HCT116 (cell line): ENCODE results near the gene CNGA3. TPM values are rescaled to one million over a fixed set of nuclear protein-coding genes. Genes with fewer than 3 reads are reported as not detected.

Source experiments
- ATAC-seq: fragments of 200-7000 bp; cut with Tn5 transposase; 2 replicates; pipeline ENCODE4 v1.9.1; 2020; ENCODE audit warnings: mild to moderate bottlenecking, moderate library complexity
- BruUV-seq: library from RNA; stranded (reverse); fragments of 400-500 nt; replicated peaks from 2 replicates; lab custom pipeline; 2021; lab: Mats Ljungman, UMichigan
- CTCF ChIA-PET: fragments of 300-600 bp; sonication (Branson Sonifier 250); formaldehyde crosslinking; loops from one replicate; lab custom pipeline; 2021; ENCODE audit warnings: antibody characterized with exemption; lab: Charles Lee
- POLR2A ChIA-PET: fragments of 300-600, 350-600 bp; sonication (Branson Sonifier 250); formaldehyde crosslinking; loops from one replicate; lab custom pipeline; 2021; ENCODE audit warnings: antibody characterized with exemption; lab: Charles Lee
- RAD21 ChIA-PET, 2 experiments: fragments of 300-600 bp; sonication (Branson Sonifier 250); formaldehyde crosslinking; loops; one replicate each; lab custom pipeline; 2023; ENCODE audit warnings: low total read pairs in 2 of 2; ENCODE audit not compliant: uncharacterized antibody in 2 of 2, unreplicated experiment in 2 of 2, low non-redundant PET in 1 of 2; lab: Charles Lee
- DNase-seq: peaks from one replicate; pipeline ENCODE4 v3.0.0-alpha.2; 2010; ENCODE audit warnings: low read depth, low spot score
- H2AFZ ChIP-seq: fragments of 200-600 bp; shearing (Covaris generic), sonication (generic); 2 replicates; pipeline ENCODE4 v1.6.1; 2017; ENCODE audit warnings: low read depth, mixed run types, mixed read lengths, antibody characterized with exemption, low read length; ENCODE audit not compliant: poor library complexity, severe bottlenecking
- H3K27ac ChIP-seq: 2 replicates; pipeline ENCODE4 v1.5.1; 2012; ENCODE audit warnings: low read depth, low read length
- H3K27me3 ChIP-seq: fragments of 200-600 bp; sonication (generic); 2 replicates; pipeline ENCODE4 v1.6.1; 2016; ENCODE audit warnings: mixed run types, low read length, mixed read lengths; ENCODE audit not compliant: insufficient read depth
- H3K36me3 ChIP-seq, 2 experiments: fragments of 200-500 bp in 1 of 2; fragments of 200-600 bp in 1 of 2; sonication (Bioruptor generic) in 1 of 2; sonication (generic) in 1 of 2; 2 replicates each; pipeline versions ENCODE4 v1.5.1 to v1.6.1; 2014 to 2016; ENCODE audit warnings: low read length in 2 of 2, inconsistent platforms in 1 of 2, mixed read lengths in 1 of 2, mixed run types in 1 of 2; ENCODE audit not compliant: insufficient read depth in 2 of 2, control insufficient read depth in 1 of 2
- H3K4me1 ChIP-seq, 2 experiments: fragments of 200-600 bp in 1 of 2; sonication (generic) in 1 of 2; 2 replicates each; pipeline versions ENCODE4 v1.5.1 to v1.6.1; 2012 to 2017; ENCODE audit warnings: low read length in 2 of 2, inconsistent platforms in 1 of 2, mild to moderate bottlenecking in 1 of 2, mixed read lengths in 1 of 2, mixed run types in 1 of 2, moderate library complexity in 1 of 2; ENCODE audit not compliant: insufficient read depth in 2 of 2, control insufficient read depth in 1 of 2
- H3K4me2 ChIP-seq: fragments of 200-600 bp; sonication (generic); 2 replicates; pipeline ENCODE4 v1.6.1; 2017; ENCODE audit warnings: mixed run types, low read length, mixed read lengths
- H3K4me3 ChIP-seq, 2 experiments: fragments of 200-600 bp in 1 of 2; sonication (generic) in 1 of 2; replicated peaks in 1 of 2; 2 replicates each; pipeline ENCODE4 v1.5.1; 2011 to 2016; ENCODE audit warnings: low read length in 2 of 2, control low read depth in 1 of 2, low read depth in 1 of 2, mild to moderate bottlenecking in 1 of 2, mixed read lengths in 1 of 2, mixed run types in 1 of 2
- H3K79me2 ChIP-seq: fragments of 200-600 bp; sonication (generic); 2 replicates; pipeline ENCODE4 v1.6.1; 2017; ENCODE audit warnings: mild to moderate bottlenecking, mixed run types, low read length, moderate library complexity, mixed read lengths; ENCODE audit not compliant: insufficient read depth
- H3K9ac ChIP-seq: fragments of 200-600 bp; sonication (generic); 2 replicates; pipeline ENCODE4 v1.6.1; 2016; ENCODE audit warnings: low read length, mixed read lengths
- H3K9me2 ChIP-seq: fragments of 200-600 bp; sonication (generic), shearing (Covaris generic); 2 replicates; pipeline ENCODE4 v1.6.1; 2017; ENCODE audit warnings: mixed run types, mild to moderate bottlenecking, moderate library complexity; ENCODE audit not compliant: insufficient read depth
- H3K9me3 ChIP-seq, 2 experiments: fragments of 200-500 bp in 1 of 2; fragments of 200-600 bp in 1 of 2; sonication (Bioruptor generic) in 1 of 2; sonication (generic) in 1 of 2; 2 replicates each; pipeline ENCODE4 v1.6.1; 2014 to 2017; ENCODE audit warnings: low read length in 2 of 2, mixed read lengths in 2 of 2, inconsistent platforms in 1 of 2, low read depth in 1 of 2, mild to moderate bottlenecking in 1 of 2, mixed run types in 1 of 2, moderate library complexity in 1 of 2; ENCODE audit not compliant: control insufficient read depth in 1 of 2, insufficient read depth in 1 of 2
- H4K20me1 ChIP-seq: fragments of 200-600 bp; sonication (generic), shearing (Covaris generic); 2 replicates; pipeline ENCODE4 v1.6.1; 2017; ENCODE audit warnings: mixed run types, mild to moderate bottlenecking, moderate library complexity; ENCODE audit not compliant: insufficient read depth
- CEBPB ChIP-seq: IDR thresholded peaks from 2 replicates; pipeline ENCODE4 v1.6.1; 2012; ENCODE audit warnings: low read depth
- EGR1 ChIP-seq: IDR thresholded peaks from 2 replicates; pipeline ENCODE4 v1.6.1; 2012; ENCODE audit warnings: low read depth
- ELF1 ChIP-seq: IDR thresholded peaks from 2 replicates; pipeline ENCODE4 v1.6.1; 2012; ENCODE audit warnings: low read depth, borderline replicate concordance
- EZH2 ChIP-seq: fragments of 200-600 bp; sonication (generic); IDR thresholded peaks from 2 replicates; pipeline ENCODE4 v1.6.1; 2017; ENCODE audit warnings: antibody characterized with exemption, mixed run types
- EZH2phosphoT487 ChIP-seq: fragments of 200-600 bp; IDR thresholded peaks from 2 replicates; pipeline ENCODE4 v1.6.1; 2018; ENCODE audit warnings: antibody characterized with exemption, borderline replicate concordance
- FOSL1 ChIP-seq: IDR thresholded peaks from 2 replicates; pipeline ENCODE4 v1.6.1; 2012; ENCODE audit warnings: low read depth
- POLR2A ChIP-seq: IDR thresholded peaks from 2 replicates; pipeline ENCODE4 v1.7.0; 2011; ENCODE audit warnings: borderline replicate concordance; ENCODE audit not compliant: insufficient read depth, insufficient read length; ENCODE audit errors: extremely low read depth
- POLR2AphosphoS5 ChIP-seq: IDR thresholded peaks from 2 replicates; pipeline ENCODE4 v1.6.1; 2011; ENCODE audit warnings: mild to moderate bottlenecking, low read depth, low read length, moderate library complexity
- RAD21 ChIP-seq: IDR thresholded peaks from 2 replicates; pipeline ENCODE4 v1.6.1; 2012; ENCODE audit warnings: low read depth, mild to moderate bottlenecking
- SIN3A ChIP-seq: IDR thresholded peaks from 2 replicates; pipeline ENCODE4 v1.6.1; 2012; ENCODE audit warnings: low read depth
- SP1 ChIP-seq: IDR thresholded peaks from 2 replicates; pipeline ENCODE4 v1.6.1; 2012; ENCODE audit warnings: low read depth
- TCF7L2 ChIP-seq: IDR thresholded peaks from 2 replicates; pipeline ENCODE4 v1.7.0; 2011; ENCODE audit warnings: borderline replicate concordance, inconsistent platforms; ENCODE audit not compliant: insufficient read depth, insufficient read length; ENCODE audit errors: extremely low read depth
- YY1 ChIP-seq: IDR thresholded peaks from 2 replicates; pipeline ENCODE4 v1.6.1; 2011; ENCODE audit warnings: low read length, low read depth, moderate library complexity, mild to moderate bottlenecking; ENCODE audit not compliant: insufficient replicate concordance; ENCODE audit errors: extremely low read depth
- ZBTB33 ChIP-seq: IDR thresholded peaks from 2 replicates; pipeline ENCODE4 v1.6.1; 2011; ENCODE audit warnings: mild to moderate bottlenecking, low read length, moderate library complexity; ENCODE audit not compliant: insufficient replicate concordance; ENCODE audit errors: extremely low read depth
- ZFX ChIP-seq: fragments of 450-650 bp; IDR thresholded peaks from 2 replicates; pipeline ENCODE4 v1.6.1; 2017
- intact Hi-C: fragments of 100-400 bp; cut with micrococcal nuclease; formaldehyde crosslinking; loops from 2 replicates; pipeline ENCODE4 v1.10.0; 2022
- total RNA-seq: library from RNA; stranded (reverse); gene quantifications from one replicate; pipeline ENCODE4 v1.2.1, GENCODE V29; 2021; ENCODE audit not compliant: unreplicated experiment
- TF ChIP-seq, protein P1 (sequence below), 3 experiments: fragments of 200-600 bp in 1 of 3; sonication (generic) in 1 of 3; IDR thresholded peaks in 2 of 3; conservative IDR thresholded peaks in 1 of 3; 2 replicates each; pipeline ENCODE4 v1.5.1; 2012 to 2017; ENCODE audit warnings: low read depth in 2 of 3, low read length in 2 of 3, antibody characterized with exemption in 1 of 3, borderline replicate concordance in 1 of 3, control low read depth in 1 of 3, mild to moderate bottlenecking in 1 of 3, mixed read lengths in 1 of 3, mixed run types in 1 of 3, moderate library complexity in 1 of 3; ENCODE audit not compliant: insufficient read depth in 1 of 3
- TF ChIP-seq, protein P2 (sequence below): IDR thresholded peaks from 2 replicates; pipeline ENCODE4 v1.6.1; 2012

Gene CNGA3
- total RNA-seq, 1 experiment from 2014 or later: not detected

DNA sequence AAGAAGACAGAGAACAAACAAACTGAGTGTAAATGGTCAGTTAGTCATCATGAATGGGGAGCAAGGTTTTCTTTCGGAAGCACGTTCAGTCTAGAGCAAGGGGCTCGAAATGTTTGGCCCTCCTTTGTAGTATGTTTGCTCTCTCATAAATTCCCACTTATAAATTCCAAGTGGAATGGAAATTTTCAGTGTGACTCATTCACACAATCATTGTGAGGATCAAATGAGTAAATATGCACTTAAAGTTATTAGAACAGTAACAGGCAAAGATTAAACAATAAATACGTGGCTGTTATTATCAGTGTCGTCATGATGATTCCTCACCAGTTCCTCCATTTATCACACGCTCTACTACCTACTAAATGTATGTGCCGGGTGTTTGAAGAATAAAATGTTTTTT is 10.5 kb downstream of the CNGA3 start:
- ChIA-PET CTCF (no interaction called here), POLR2A (no interaction called here), RAD21 (no interaction called here)
- Histone ChIP-seq H3K4me3 (no peak overlapping the region), H3K27me3 (no peaks in the 10 kb centered on the region), H3K9me2 (no peaks in the 10 kb centered on the region), H3K27ac (no peak overlapping the region), H3K4me1 (peaks cover 0 to 6% of the 10 kb centered on the region in 2 experiments; a peak in 1 of 4 replicates), H3K79me2 (no peaks in the 10 kb centered on the region), H2AFZ (no peak overlapping the region), H3K4me2 (no peak overlapping the region), H4K20me1 (no peaks in the 10 kb centered on the region), H3K36me3 (no peaks in the 10 kb centered on the region), H3K9ac (no peak overlapping the region), H3K9me3 (no peaks in the 10 kb centered on the region)
- intact Hi-C loops: no loop called here
- ATAC-seq (no peak), DNase-seq (no peak)
- TF ChIP-seq SIN3A (no peak), ELF1 (no peak), ZBTB33 (no peak), EGR1 (no peak), SP1 (no peak), ZFX (no peak), YY1 (no peak), EZH2 (no peak), EZH2phosphoT487 (no peak), POLR2A (no peak), POLR2AphosphoS5 (no peak), FOSL1 (no peak), RAD21 (no peak), CEBPB (no peak), TCF7L2 (no peak)
- TF ChIP-seq, protein P1, sequence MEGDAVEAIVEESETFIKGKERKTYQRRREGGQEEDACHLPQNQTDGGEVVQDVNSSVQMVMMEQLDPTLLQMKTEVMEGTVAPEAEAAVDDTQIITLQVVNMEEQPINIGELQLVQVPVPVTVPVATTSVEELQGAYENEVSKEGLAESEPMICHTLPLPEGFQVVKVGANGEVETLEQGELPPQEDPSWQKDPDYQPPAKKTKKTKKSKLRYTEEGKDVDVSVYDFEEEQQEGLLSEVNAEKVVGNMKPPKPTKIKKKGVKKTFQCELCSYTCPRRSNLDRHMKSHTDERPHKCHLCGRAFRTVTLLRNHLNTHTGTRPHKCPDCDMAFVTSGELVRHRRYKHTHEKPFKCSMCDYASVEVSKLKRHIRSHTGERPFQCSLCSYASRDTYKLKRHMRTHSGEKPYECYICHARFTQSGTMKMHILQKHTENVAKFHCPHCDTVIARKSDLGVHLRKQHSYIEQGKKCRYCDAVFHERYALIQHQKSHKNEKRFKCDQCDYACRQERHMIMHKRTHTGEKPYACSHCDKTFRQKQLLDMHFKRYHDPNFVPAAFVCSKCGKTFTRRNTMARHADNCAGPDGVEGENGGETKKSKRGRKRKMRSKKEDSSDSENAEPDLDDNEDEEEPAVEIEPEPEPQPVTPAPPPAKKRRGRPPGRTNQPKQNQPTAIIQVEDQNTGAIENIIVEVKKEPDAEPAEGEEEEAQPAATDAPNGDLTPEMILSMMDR (IDR thresholded peaks at IDR 0.05 in 2 of 3, conservative IDR thresholded peaks at IDR 0.05 in 1 of 3; ENCODE audit: borderline replicate concordance in 1 of 3, insufficient read depth in 1 of 3, low read depth in 2 of 3, low read length in 2 of 3): no peak
- TF ChIP-seq, protein P2, sequence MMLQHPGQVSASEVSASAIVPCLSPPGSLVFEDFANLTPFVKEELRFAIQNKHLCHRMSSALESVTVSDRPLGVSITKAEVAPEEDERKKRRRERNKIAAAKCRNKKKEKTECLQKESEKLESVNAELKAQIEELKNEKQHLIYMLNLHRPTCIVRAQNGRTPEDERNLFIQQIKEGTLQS: no peak
- BruUV-seq: no TSS peak
